DMS 273 (cell line): ENCODE results near the gene TCEAL4.

ENCODE experiments used
- DNase-seq: peaks from one replicate; lab custom pipeline; 2025; ENCODE audit not compliant: unreplicated experiment; lab: John Stamatoyannopoulos, UW

The TCEAL4 gene

DNA sequence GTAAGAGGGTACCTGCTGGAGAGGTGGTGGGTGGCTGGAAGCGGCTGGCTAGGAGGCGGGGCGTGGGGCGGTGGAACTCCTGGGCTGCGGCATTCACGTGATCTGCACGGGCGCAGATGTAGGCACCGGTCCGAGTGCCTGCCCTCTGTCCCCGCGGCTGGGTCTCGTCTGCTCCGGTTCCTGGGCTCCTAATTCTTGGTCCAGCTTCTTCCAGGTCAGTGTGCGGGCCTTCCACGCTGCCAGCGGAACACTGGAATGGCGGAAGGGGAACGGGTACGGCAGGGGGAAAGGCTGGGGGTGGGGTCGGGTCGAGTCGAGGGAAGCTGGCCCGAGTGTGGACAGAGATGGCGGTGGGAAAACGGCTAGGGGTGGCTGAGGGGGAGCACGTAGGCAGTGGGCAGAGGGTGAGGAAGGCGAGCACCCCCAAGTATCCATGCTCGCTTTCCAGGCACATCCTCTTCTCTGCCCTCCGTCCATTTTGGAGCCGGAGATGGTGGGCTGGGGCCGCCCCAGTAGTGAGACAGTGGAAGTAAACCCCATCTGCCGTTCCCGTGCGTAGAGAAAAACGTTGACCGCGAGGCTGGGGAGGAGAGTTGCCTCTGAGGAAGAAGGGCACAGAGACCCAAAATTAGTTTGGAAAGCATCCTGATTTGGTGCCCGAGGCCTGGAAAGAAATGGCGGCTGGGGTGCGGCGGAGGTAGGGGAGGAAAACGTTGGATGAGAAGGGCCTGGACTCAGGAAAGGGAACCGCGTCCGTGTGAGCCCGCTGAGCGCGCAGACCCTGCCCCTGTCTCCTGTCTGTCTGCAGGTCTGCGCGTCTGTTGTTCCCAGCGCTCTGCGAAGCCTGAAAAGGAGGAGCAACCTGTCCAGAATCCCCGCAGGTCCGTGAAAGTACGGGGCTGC lies at the start of gene TCEAL4:
Gene TCEAL4 (plus strand): TSS at position 105 of the 903 bp plus-strand sequence. CDS start 1,161 bp downstream, outside the sequence.
- DNase-seq = peak; percentile 71

DNA sequence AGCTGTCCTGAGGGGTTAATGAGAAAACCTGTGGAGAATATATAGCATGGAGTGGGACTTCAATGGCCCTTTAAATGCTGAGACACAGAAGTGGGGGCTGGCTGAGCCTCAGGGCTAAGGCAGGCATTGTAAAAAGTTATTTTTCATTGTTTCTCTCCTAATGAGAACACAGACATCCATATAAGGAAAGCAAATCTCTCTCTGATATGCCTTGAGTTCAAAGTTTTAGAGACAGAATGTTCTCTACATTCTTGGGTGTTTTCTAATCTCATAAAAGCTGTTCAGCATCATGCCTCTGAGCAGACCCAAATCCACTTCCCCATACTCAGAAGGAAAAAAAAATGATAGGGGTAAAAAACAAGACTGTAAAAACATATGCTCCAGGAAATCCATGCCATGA lies 49.2 kb upstream of the TCEAL4 start:
- DNase-seq = no peak

DNA sequence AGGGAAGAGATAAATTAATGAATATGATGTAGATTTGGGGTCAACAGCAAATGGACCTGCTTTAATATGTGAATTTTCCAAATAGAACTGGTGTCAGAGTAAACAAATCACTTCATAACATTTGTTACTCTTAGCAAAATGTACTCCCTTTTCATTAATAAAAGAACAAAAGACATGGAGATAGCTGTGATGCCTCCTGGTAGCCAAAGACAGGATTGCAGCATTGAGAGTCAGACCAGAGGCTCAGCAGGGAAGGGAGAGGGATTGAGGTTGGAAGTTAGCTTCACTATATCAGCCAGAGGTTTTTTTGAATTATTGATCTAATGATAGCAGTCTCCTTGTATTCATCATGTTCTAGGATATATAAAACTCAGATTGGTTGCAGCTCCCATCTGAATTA lies 48.6 kb upstream of the TCEAL4 start:
- no peak for DNase-seq

DNA sequence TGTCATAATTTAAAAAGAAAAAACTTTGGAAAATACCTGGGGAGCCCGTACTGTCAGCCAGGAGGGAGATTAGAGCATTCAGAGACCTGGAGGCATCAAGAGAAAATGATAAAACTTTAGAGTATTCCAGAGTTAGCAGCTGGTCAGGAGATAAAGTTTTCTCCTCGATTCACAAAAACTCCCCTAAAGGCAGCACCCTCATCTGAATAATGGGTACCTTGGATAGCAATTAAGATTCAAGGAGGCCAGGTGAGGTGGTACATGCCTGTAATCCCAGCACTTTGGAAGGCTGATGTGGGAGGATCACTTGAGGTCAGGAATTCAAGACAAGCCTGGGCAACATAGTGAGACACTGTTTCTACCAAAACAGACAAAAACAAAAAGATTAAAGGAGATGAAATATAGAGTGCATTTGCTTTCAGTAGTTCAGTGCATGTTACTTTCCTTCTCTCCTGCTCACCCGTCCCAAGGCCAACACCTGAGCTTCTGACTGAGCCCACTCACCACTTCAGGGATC lies 47.4 kb upstream of the TCEAL4 start:
- no peak for DNase-seq

DNA sequence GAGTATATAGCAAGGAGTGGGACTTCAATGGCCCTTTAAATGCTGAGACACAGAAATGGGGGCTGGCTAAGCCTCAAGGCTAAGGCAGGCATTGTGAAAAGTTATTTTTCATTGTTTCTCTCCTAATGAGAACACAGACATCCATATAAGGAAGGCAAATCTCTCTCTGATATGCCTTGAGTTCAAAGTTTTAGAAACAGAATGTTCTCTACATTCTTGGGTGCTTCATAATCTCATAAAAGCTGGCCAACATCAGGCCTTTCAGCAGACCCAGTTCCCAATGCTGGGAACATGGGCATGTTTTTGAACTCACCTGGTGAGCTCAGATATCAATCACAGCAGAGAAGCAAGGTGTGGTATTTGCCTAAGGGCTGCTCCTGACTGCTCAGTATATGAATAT lies 46.6 kb upstream of the TCEAL4 start:
- no peak for DNase-seq

DNA sequence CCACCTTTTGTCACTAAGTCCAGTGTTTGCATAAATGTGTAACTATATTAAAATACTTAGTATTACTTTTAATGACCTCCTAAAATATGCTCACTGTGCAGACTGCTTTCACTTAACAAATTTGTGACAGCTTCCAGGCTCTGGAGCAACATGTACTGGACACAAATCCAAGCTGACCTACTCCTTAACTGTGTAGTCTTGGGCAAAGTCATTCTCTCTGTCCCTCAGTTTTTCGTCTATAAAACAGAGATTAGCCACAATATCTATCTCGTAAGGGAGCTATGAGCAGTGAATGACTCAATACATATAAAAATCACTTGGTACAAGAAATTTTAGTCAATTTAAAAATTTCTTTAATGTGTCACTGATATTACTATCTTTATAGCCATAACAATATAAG lies 45.6 kb upstream of the TCEAL4 start:
- DNase-seq = no peak

DNA sequence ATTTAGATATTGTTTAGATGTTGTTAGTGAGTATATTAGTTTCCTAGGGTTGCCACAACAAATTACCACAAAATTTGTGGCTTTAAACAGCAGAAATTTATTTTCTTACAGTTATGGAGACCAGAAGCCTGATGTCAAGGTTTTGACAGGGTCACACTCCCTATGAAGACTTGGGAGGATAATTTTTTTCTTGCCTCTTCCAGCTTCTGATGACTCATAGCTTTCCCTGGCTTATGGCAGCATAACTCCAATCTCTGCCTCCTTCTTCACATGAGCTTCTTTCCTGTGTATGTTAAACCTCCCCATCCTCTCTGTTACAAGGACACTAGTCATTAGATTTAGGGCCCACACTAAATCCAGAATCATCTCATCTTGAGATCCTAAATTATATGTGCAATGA lies 45.2 kb upstream of the TCEAL4 start:
- no peak for DNase-seq

DNA sequence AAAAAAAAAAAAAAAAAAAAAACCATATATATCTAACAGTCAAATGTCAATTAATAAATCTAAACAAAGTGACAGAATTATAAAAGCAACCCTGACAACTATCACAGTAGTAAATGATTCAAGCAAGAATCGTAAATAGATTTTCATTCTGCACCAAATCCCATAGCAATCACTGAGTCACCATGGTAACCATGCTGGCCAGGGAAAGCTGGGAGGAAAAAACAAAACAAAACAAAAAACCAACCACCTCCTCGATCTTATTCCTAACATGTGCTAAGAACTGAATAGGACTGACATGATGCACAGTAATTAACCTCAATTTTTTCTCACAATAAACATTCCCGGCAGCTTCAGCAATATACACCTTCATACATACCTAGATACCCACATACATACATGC lies 35.4 kb upstream of the TCEAL4 start:
- DNase-seq = no peak

DNA sequence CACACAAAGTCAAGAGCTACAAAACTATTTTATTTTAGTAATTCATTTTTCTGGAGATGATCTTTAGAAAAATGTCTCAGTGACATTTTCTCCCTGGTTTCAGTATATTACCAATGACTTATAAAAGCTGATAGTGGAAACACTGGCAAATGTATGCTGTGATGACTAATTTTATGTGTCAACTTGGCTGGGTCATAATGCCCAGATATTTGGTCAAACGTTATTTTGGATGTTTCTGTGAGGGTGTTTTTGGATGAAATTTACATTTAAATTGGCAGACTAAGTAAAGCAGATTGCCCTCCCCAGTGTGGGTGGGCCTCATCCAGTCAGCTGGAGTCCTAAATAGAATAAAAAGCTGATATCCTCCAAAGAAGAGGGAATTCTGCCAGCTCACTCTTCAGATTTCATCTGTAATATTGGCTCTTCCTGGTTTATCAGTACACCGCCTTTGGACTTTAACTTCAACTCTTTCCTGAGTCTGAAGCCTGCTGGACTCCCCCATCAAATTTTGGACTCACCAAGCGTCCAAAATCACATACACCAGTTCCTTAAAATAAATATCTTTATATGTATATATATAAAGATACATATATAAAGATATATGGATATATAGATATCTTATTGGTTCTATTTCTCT lies 34.8 kb upstream of the TCEAL4 start:
- no peak for DNase-seq

DNA sequence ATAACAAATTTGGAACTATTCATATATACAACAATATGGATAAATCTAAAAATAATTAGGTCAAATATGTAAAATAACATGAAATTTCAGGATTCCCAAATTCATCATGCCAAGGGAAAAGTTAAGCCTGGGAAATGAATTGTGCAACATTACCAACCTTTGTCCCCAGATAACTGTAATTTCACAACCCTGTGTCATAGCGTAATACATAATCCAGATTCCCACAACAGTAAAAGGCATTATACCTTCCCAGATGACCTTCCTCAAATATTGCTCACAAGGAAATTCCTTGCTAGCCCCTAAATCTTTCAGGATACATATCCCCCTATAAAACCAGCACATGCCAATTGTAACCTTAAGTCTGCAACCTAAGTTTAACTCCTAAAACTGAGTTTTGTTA lies 33.1 kb upstream of the TCEAL4 start:
- no peak for DNase-seq

DNA sequence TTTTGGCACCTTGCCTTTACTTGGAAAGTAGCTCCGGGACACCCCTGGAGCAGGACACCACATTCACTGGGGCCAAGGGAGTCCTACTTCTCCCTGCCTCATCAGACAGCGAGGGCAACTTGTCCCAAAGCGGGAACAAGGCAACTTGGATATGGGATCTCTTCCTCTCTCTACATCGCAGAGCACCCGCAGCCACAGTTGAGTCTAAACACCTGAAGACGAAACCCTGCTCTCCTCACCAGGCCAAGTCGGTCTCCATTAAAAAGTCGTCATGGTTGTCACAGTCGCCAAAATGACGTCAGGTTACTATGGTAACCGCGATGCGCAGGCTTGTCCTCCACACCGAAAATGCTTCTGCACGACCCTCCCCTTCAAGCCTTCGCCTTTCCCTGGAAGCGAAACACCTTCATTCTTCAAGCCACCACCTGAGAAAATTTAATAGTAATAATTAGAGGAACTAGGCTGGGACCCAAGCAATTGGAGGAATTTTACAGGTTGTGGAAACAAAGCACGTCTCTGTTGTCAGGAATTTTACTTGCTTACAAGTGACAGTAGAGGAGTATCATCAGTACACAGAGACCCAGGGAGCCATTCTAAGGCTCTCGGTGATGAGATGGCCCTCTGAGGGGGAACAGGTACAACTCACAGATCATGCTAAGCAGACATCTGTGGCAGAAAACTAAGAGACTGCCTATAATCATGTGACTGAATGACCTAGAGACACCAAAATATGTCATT lies 30.5 kb upstream of the TCEAL4 start:
- no peak for DNase-seq

DNA sequence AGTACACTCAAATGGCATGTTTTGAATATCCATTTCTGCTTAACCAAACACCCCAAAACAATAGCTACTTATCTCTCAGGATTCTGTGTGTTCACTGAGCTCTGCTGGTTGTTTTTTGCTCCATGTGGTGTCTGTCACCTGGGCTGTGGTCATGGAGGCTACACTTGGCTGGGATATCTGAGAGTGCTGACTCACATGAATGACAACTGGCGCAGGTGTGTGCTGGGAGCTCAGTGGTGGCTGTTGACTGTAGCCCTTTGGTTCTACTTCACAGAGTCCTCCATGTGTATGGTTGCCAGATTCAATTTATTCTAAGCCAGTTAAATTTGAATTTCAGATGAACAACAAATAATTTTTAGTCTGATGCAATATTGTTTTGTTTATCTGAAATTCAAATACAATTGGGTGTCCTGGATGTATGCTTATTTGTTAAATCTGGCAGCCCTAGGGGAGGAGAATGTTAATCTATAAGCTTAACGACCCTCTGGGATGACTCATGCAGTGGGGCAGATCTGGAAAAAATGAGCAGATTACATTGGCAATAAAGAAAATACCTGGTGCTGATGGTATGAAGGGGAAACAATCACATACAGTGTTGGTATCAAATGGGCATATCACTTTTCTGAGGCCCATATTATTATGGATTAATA lies 28.2 kb upstream of the TCEAL4 start:
- no peak for DNase-seq

DNA sequence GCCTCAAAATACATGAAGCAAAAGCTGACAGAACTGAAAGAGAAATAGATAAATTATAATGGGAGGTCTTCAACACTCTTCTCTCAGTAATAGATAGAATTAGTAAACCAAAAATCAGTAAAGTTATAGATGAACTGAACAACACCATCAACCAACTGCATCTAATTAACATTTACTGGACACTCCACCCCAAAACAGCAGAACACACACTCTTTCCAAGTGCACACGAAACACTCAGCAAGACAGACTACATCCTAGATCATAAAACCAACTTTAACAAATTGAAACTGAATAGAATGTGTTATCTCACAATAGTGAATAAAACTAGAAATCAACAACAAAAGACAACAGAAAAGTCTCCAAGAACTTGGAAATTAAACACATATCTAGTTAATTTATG lies 25.1 kb upstream of the TCEAL4 start:
- DNase-seq = no peak

DNA sequence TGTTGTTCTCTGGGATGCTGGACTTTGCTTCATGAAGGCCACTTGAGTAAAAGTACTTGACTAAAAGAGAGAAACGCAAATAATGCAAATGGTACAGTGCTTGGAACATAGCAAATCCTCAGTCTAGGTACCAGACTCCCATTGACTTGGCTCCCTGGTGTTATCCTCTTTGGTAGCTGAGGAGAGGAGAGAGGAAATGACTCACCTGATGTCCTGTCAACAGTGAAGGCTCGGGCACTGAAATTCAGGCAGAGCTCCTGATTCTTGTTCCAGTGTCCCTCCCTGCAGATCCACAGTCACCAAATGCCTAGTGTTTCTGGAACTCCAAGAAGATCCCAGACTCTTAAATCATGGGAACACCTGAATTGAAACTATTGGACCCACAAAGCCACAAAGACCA lies 22.5 kb upstream of the TCEAL4 start:
- DNase-seq = no peak

DNA sequence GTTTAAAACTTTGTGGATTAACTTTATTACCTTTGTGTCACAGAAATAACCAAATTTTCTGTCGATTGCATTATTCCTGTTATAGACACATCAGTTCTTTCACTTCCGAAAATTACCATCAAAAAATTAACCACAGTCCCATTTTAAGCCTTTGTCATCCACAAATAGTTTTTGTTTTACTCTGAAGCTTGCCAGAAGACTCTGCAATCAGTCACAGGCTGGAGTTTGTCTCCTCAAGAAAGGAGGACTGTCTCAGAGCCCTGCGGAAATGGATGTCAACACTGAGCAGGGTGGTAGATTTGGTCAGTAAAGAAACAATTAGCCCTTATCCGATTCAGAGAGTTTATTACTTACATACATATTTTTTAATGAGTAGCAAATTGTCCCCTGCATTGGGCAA lies 20.1 kb upstream of the TCEAL4 start:
- no peak for DNase-seq

DNA sequence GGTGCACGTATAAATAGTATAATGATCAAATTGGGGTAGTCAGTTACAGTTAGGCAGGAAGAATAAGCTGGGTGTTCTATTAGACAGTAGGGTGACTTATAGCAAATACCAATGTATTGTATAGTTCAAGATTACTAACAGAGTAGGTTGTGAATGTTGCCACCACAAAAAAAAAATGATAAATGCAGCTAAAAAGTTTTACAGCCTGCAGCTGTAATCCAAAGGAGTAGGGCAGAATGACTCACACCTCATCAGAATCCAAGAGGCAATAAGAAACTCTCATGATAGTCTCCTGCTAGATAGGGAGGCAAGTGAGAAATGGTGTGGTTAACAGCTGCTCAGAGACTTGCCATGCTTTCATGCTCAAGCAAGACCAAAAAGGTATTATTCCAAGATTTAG lies 19.6 kb upstream of the TCEAL4 start:
- DNase-seq = no peak

DNA sequence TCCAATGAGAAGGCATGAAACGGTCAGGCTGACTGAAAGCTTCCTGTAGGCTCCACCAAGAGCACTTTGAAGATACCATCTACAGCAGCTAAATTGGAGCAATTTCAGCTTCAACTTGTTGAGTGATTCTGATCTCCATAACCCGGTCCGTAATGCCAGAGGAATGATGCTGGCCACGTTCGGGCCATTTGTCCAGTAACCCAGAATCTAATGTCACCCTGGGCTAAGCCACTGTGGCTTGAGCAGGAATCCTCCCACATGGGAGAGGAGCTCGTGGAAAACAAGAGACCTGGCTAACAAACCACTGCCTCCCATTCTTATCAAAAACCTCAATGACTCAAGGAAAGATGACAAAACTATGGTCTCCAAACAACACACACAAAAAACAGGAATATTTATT lies 14.2 kb upstream of the TCEAL4 start:
- DNase-seq = no peak

DNA sequence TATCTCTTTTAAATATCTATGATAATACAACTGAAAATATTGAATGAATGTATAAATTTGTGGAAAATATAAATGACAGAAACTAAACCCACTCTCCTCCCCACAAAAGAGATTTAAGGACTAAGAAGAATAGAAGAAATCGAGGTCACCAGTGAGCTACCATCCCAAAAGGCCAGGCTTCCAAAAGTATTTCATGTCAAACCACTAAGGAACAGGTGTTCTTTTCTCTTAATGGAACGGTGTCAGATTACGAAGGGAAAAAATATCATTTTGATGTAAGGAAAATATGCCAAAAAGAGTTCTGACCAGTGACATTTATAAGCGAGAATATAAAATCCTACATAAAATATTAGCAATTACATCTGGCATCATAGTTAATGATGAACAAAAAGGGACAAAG lies 13.6 kb upstream of the TCEAL4 start:
- no peak for DNase-seq

DNA sequence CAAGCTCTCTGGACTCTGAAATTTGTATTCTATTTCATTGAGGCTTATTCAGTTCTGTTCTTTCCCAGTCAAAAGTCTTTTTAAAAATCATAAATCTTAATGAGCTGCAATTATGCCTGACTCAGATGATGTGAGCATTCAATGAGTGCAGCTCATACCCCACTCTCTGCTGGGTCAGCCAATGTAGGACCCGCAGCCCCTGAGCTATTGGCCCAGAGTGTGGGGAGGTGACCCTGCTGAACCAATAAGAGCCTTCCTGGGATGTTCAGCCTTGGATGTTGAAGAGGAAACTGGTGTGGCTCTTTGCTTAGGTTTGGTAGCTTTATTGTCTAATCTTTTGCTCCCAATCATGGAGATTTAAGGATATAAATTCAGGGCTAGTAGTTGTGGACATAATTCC lies 12.1 kb upstream of the TCEAL4 start:
- DNase-seq = peak; percentile 9

DNA sequence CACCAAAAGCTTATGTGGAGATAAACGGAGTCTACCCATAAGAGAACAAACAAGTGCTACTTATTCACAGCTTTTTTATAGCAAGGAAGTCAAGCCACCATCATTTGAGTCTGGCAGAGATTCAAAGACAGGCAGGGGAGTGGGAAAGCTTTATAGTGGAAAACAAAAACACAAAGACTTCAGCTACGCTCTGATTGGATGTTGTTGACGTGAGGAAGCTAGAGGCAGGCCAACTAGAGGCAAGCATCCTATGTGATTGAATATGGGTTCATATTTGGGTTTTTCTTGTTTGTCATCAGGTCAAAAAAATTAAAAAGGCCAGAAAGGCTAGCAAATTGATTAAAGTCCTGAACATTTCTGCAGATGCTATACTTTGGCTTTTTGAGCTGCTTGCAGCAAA lies 719 bp upstream of the TCEAL4 start:
- DNase-seq = peak; percentile 39

DNA sequence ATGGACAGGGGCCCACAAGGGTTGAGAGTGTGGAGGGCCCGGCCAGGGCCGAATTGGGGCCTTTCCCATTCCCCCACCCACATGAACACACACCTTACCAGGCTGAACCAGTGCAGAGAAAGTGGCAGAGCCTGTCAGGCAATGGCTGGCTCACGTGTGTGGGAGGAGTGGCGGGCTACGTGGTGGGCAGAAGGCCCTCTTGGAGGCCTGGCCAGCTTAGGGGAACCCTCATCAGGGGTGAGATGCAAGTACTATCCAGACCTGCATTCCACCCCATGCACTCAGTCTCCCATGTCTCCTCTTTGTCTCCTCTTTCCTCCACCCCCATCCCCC lies 965 bp downstream of the TCEAL4 start:
- DNase-seq = peak; percentile 29
